GM19099 (cell line): ENCODE results near the gene ELOVL6.

ENCODE experiments used
- POLR2A ChIP-seq: IDR thresholded peaks from 3 replicates; pipeline ENCODE4 v1.6.1; 2011; ENCODE audit warnings: low read depth; ENCODE audit not compliant: insufficient read length; ENCODE audit errors: extremely low read depth

ELOVL6 gene

DNA sequence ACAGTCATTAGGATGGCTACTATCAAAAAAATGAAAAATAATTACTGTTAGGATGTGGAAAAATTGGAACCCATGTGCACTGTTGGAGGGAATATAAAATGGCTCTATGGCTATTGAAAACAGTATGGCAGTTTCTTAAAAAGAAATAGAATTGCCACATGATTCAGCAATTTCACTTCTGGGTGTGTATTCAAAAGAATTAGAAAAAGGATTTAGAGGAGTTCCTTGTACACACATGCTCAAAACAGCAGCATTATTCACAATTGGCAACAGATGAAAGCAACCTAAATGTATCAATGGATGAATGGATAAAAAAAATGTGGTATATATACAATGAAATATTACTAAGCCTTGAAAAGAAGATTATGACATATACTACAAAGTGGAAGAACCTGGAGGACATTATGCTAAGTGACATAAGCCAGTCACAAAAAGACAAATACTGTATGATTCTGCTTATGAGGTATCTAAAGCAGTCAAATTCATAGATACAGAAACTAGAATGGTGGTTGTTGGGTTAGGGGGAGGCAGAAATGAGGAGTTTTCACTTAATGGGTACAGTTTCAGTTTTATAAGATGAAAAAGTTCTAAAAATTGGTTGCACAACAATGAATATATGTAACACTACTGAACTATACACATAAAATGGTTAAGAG, 123.2 kb downstream of the ELOVL6 start:
- no peak for TF ChIP-seq POLR2A

DNA sequence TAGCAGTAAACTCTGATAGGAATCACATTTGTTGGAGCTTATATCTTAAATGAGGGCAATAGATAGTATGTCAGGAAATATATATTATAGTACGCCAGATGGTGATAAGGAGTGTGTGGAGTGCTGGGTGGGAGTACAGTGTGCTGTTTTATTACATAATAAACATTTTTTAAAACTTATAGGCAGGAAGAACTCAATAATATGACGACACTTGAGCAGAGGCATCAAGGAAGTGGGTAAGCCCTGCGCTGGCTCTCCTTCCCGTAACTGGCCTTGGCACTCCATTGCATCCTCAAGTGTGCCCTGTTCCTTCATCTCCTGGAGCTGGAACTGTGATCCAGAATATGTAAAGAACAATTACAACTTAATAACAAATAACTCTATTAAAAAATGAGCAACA, 123.8 kb downstream of the ELOVL6 start:
- TF ChIP-seq POLR2A = no peak

DNA sequence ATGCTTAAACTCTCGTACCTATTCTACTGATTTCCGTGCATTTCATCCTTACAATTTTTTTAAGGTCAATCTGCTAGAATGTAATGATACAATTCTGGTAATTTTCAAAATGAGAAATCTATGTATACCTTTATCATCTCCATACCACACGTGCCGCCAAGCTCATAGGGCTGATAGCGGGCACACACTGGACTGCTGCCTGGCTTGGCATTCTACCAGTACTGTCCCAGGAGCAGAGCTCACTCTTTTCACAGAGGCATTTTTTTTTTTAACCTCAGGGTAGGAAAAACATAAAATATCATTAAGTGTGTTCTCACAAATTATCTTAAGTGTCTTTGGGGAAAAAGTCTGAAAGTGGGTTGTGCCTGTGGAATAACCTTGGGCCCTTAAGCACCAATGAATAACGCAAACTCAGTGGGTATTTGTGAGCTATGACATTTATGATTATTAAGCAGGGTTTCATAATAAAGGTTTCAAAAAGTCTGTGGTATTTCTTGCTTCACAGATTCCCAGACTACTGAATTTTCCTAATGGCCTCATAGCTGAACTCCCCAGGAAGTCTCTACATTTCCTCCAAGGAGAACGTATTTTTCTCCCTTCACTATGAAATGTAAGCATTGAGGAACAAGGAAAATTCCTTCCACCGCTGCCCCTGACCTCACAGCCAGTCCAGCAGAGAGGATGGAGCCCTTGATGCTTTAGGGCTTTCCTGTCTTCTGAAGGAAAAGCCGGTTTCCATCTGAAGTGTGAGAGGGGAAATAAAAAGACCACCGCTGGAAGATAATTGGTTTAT, 125.2 kb downstream of the ELOVL6 start:
- no peak for TF ChIP-seq POLR2A

DNA sequence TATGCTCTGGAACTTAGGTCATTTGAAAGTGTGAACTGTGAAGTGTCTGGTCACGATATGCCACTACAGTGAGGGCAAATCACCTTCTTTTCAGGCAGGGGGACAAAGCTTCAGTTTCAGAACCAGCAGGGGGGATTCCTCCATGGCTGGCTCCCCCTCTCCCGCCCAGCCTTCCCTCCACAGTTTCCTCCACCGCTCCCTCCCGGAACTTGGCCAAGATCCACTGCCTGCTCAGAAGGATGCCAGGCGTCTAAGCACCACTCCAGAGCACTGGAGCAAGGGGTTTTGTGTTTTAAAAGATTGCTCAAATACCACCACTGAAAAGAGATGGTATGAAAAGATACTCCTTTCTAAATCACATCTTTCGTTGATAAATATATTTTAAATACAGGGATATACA, 126.9 kb downstream of the ELOVL6 start:
- no peak for TF ChIP-seq POLR2A

DNA sequence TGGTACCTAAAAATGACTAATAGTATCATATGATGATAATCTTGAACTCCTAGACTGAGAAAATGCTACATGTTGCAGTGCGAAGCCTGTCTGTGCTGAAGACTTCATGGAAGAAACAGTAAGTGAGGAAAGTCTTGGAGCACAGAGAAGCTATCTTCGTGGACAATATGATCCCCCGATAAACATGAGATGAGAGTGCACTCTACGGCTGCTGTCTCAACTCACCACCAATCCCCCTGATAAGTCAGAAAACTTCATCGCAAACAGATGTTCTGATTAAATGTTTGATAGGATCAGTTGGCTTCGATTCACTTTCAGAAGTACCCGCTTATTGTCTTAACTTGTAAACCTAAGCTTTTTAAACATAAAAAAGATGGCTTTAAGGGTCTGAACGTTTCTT, 130.2 kb downstream of the ELOVL6 start:
- TF ChIP-seq POLR2A = no peak

DNA sequence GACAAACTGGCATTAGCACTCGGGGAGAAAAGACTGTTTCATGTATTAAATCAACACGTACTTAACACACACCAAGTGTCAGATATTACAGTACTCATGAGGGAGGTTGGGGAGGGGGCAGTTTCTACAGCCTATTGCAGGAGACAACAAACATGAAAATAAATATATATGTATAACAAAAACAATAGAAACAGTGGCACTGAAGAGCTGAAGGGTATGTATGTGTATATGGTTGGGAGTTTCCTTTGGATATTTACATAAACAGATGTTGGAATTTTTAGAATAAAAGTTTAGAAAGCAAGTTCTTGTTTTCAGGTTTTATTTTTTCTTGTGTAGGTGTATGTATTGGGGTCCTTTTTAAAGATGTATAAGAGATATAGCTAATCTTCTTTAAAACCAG, 133.5 kb downstream of the ELOVL6 start:
- TF ChIP-seq POLR2A = no peak

DNA sequence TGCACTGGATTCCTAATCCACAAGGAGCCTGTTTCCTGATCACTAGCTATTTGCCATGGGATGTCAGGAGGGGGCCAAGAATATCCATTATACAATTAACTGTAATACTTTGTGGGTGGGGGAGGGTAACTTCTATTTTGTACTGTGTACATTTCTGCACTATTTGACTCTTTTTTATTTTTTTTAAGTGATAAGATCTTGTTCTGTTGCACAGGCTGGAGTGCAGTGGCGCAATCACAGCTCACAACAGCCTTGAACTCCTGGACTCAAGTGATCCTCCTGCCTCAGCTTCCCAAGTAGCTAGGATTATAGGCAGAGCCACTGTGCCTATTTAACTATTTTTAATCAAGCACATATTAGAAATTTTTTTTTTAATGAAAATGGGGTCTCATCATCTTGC, 134.1 kb downstream of the ELOVL6 start:
- TF ChIP-seq POLR2A = no peak

DNA sequence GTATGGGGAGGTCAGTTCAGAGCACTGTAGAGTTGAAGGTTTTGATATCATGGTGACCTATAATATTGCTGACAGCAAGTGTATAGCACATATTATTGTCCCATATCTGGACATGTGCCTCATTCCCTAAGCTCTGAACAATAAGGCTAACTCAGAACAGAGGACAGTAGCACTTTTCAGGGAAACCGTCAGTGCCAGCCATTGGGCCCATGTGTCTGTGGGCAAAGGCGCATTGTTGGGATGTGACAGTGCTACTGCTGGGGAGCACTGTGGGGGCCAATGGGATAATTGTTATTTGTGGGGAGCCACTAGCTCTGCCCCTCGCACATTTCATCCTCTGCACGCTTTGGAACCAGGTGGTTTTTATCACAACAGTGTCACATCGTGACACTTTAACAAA, 136.2 kb downstream of the ELOVL6 start:
- no peak for TF ChIP-seq POLR2A

DNA sequence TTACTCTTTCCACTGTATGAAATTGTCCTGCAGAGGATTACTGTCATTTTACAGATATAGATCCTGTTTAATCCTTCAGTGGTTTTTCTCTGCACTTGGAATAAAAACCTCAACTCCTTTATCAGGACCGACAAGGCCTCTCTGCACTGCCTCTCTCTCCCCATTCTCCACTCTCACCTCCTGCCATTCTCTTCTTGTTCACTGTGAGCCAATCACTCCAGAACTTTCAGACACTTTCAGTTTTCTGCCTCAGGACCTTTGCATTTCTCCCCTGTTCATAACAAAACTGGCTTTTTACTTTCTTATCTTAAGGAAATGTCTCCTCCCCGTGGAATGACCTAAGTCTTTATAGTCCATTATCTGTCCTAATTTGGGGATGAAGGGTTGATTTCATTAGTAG, 137.3 kb downstream of the ELOVL6 start:
- TF ChIP-seq POLR2A = no peak

DNA sequence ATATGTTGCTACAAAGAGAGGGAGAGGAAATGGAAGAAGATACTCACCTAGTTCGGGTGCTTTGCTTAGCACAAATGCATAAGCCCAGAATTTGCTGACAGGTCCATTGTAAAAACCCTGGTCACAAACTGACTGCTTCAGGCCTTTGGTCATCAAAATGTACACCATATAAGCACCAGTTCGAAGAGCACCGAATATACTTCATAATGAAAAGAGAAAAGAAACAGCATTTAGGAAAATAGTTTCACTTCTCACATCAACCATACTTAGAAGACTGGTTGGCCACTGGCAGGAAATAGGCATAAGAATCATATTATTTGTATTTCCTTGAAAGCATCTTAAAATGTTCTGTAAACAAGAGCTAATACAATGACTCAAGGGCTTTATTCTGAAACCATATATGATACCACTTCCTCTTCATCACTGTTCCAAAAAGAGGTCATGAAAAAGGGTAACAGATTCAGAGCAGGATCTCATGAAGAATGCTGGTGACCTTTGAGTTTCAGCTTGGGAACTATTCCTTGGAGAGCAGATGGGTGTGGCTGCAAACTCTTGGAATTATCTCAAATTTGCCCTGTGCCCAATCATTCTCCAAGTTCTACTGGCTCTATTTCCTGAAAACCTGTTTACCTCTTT, 138.7 kb downstream of the ELOVL6 start:
- no peak for TF ChIP-seq POLR2A

DNA sequence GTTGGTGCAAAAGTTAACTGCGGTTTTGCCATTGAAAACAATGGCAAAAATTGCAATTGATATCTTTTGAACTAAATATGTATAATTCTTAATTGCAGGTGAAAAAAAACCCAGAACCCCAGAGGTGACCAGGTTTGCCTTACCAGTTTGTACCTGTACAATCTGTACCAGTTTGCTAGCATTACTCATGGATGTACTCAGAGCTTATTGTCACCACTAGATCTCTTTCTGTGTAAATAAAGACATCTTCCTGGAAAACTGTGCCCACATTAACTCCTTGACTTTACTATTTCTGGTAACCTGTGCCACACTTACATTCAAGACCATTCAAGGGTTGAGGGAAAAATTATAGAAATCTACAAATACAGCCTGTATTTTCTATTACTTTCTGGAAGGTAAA, 139.7 kb downstream of the ELOVL6 start:
- no peak for TF ChIP-seq POLR2A

DNA sequence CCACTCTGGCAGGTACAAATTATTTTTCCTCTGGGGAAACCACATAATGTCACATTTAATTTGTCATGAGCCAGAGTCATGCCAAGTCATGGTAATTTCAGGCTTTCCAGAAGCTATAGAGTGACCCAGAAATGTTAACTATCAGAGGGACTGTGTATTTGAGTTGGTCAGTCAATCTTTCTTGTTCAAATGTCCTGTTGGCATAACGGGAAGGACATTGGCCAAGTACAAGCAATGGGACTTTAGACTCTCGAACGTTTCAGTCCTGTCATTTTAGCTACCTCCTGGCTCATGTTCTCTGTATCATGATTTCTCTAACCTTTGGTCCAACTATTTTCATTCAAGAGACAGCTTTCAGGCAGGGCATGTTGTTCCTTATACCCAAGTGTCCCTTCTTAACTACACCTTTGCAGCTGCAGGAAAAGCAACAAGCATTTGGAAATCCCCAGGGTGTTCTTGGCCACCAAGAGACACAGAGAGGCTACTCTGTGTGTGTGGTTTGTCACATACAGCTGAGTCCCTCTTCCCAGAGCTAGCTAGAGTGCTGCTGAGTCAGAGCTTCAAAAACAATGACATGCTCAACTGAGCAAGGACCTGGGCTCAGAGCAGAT, 143.2 kb downstream of the ELOVL6 start:
- TF ChIP-seq POLR2A = no peak

DNA sequence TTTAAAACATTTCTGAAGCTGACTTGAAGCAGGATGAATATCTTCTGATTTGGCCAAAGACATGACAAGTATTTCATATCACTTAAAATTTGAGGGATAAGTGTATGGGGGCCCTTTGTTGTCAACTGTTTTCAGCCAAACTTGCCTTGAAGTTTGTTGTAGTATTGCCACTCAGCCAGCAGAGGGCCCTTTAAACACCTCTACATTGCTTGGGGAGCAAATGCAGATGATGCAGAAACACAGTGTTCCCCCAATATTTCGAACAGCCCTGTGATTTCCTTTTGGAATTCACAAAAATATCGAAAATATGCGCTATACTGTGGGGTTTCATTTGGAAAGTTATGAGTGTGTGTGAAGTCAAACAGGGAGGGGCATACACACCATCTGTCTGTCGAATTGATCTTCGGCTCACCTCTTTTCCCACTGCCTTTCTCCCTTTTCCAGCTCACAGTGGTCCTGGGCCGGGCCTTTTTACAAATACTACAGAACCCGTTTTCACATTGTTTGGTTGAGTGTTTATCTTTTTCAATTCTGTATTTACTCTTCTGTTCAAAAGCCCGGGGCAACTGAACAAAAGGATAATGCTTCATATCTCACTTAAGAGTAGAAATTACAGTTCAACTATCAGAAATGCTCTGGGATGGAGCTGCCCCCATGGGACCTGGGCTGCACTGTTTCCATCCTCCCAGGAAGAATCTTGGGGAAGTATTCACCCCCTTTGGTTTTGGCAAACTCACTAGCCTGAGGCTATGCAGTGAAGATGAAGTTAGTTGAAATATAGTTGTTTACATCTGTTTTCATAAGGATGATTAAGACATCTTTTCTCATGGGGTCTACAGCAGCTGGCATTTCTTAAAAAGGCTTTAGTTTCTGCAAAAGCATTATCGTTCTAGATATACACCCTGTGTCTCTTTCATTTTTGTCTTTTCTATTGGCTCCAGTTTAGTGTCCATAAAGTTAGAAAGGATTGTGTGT, 148.2 kb downstream of the ELOVL6 start:
- TF ChIP-seq POLR2A = no peak

DNA sequence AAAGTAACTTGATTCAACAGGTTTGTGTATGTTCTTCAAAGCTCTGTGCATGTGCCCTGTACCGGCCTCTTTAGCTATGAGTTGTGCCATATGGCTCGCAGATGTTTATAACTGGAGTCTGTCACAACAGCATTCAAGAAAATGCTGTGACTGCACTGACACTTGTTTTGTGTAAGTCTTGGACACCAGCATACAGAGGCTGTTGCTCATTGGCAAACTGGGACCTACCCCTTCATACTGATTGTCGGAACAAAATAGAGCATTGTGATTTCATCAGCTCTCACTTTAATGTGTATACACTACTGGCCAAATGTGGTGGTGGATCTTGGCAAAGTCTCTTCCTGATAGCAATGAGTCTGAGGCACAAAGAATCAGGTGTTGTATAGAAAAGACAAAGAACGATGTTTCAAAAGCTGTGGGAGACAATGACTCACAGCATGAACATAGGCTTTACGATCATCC, 151.8 kb downstream of the ELOVL6 start:
- no peak for TF ChIP-seq POLR2A
